Pancreas (tissue), 10 donors: ENCODE results near the gene FAM193A. TPM values are rescaled to one million over a fixed set of nuclear protein-coding genes. Genes with fewer than 3 reads are reported as not detected.

Experiments used
- ATAC-seq, 4 donors: fragments of 200-7000 bp; cut with Tn5 transposase; one replicate each; pipeline versions ENCODE4 v1.8.0 to v1.9.1; 2020; ENCODE audit warnings: mild to moderate bottlenecking in 4 of 4, moderate library complexity in 4 of 4
- DNase-seq, 6 donors: peaks; one replicate each; pipeline ENCODE4 v3.0.0-alpha.2; 2020
- FAIRE-seq: peaks from 2 replicates; lab custom pipeline; 2012; peaks lifted over from hg19 to GRCh38; lab: Jason Lieb, UNC
- H3K27ac ChIP-seq, 4 donors: fragments of 200-600 bp; sonication (generic); 1 replicate in 3 of 4; 2 replicates in 1 of 4; pipeline versions ENCODE4 v1.5.0 to v1.8.0; 2020
- H3K27me3 ChIP-seq, 4 donors: fragments of 200-600 bp; one replicate each; pipeline ENCODE4 v1.8.0; 2021
- H3K36me3 ChIP-seq, 3 donors: fragments of 200-600 bp; sonication (generic) in 1 of 3; one replicate each; pipeline versions ENCODE4 v1.5.0 to v1.8.0; 2020 to 2021
- H3K4me1 ChIP-seq, 3 donors: fragments of 200-600 bp; one replicate each; pipeline ENCODE4 v1.8.0; 2021
- H3K4me3 ChIP-seq, 4 donors: fragments of 200-600 bp; sonication (generic) in 2 of 4; one replicate each; pipeline versions ENCODE4 v1.5.0 to v1.8.0; 2020 to 2021
- H3K9me3 ChIP-seq, 4 donors: fragments of 200-600 bp; one replicate each; pipeline ENCODE4 v1.8.0; 2021
- CTCF ChIP-seq, 4 donors: fragments of 200-600 bp; sonication (generic) in 3 of 4; IDR thresholded peaks; one replicate each; pipeline versions ENCODE4 v1.5.0 to v1.8.0; 2021; ENCODE audit warnings: antibody characterized with exemption in 4 of 4
- WGBS, 2 donors: extraction: QIAGEN DNeasy Blood & Tissue Kit; methylation state at CpG; one replicate each; pipeline ENCODE4 v1.1.7; 2013; 5-methylcytosine and 5-hydroxymethylcytosine counted together
- intact Hi-C, 3 donors: fragments of 100-400 bp; cut with DNase I; formaldehyde crosslinking; loops; one replicate each; pipeline versions ENCODE4 v1.11.1 to v1.14.2; 2022
- polyA plus RNA-seq, 2 donors: library from polyadenylated mRNA; stranded (reverse); fragments of 200-250 nt; gene quantifications; one replicate each; pipeline ENCODE4 v1.2.3, GENCODE V29; 2013
- total RNA-seq, 6 donors: library from RNA; stranded (reverse); fragmentation: NEBNext Ultra II Directional in 4 of 6; extraction: Animal tissue kit (Norgen Biotek cat#: 25700) in 4 of 6; gene quantifications; one replicate each; pipeline versions ENCODE4 v1.2.1 to v1.2.4, GENCODE V29; 2021 to 2023
- donor health status: healthy with polysubstance abuse.
- donor health status: DM: no; HTN: no; CAD: no; lungs with moderate emphysema.
- donor health status: DM: no; HTN: no; CAD: no.
- donor health status: control.
- donor health status: control.
- donor health status: Bipolar disorder and iron deficiency.
- donor health status: DM: yes; HTN: yes; CAD: no.
- donor health status: DM: no; HTN: no; CAD: no.
- donor health status: DM: no; HTN: no; CAD: no.
- donor health status: DM: yes; HTN: yes; CAD: no.

FAM193A gene
- total and polyA plus RNA-seq, 8 donors, result 10.1 to 17.0 (median 10.7) TPM

GRCh38 chr4:2560167-2560566, 23.7 kb downstream of the FAM193A start:
- 95 to 97% methylated on average over 11 to 12 of the region's 12 CpGs for WGBS, 2 donors
- DNase-seq, result no peak
- Histone ChIP-seq H3K4me1 (no peaks in the 10 kb centered on the region), H3K27me3 (no peaks in the 10 kb centered on the region), H3K9me3 (no peaks in the 10 kb centered on the region), H3K27ac (no peak overlapping the region), H3K36me3 (no peaks in the 10 kb centered on the region), H3K4me3 (no peak overlapping the region)
- TF ChIP-seq CTCF (IDR thresholded peaks at IDR 0.05), result no peak
- intact Hi-C loops, result no loop called here
- no peak for FAIRE-seq
- no peak for ATAC-seq

GRCh38 chr4:2565533-2565932, 29.1 kb downstream of the FAM193A start:
- ATAC-seq (no peak), FAIRE-seq (no peak)

GRCh38 chr4:2570036-2570435, 33.6 kb downstream of the FAM193A start:
- intact Hi-C loops, result no loop called here
- Histone ChIP-seq H3K27ac (no peak overlapping the region), H3K4me3 (no peak overlapping the region), H3K27me3 (no peaks in the 10 kb centered on the region), H3K4me1 (peaks cover 0 to 11% (median 0%) of the 10 kb centered on the region in 3 donors), H3K9me3 (no peaks in the 10 kb centered on the region), H3K36me3 (no peaks in the 10 kb centered on the region)
- TF ChIP-seq CTCF (IDR thresholded peaks at IDR 0.05), result no peak
- FAIRE-seq (no peak), DNase-seq (no peak), ATAC-seq (no peak)
- 92 to 93% methylated on average over 4 of the region's 4 CpGs for WGBS, 2 donors

More at GRCh38 chr4:2565533-2565932, 29.1 kb downstream of the FAM193A start:
- DNase-seq, result no peak
- TF ChIP-seq CTCF (IDR thresholded peaks at IDR 0.05), result no peak
- WGBS, 2 donors, result 85 to 91% methylated on average over 4 of the region's 4 CpGs
- H3K36me3 ChIP-seq, result no peaks in the 10 kb centered on the region
- H3K4me1 ChIP-seq, result peaks cover 0 to 8% (median 0%) of the 10 kb centered on the region in 3 donors
- H3K9me3 ChIP-seq, result no peaks in the 10 kb centered on the region
- H3K27ac ChIP-seq, result no peak overlapping the region
- H3K4me3 ChIP-seq, result no peak overlapping the region
- H3K27me3 ChIP-seq, result no peaks in the 10 kb centered on the region
- intact Hi-C loops, result no loop called here

GRCh38 chr4:2570551-2571222, 34.2 kb downstream of the FAM193A start:
- peak overlapping the region in 1 of 4 donors; percentile 44 for H3K27ac ChIP-seq
- H3K4me3 ChIP-seq, result no peak overlapping the region
- peak in 3 of 4 donors; percentile 38 to 56 (median 53) for ATAC-seq
- no peak for FAIRE-seq
- WGBS, 2 donors, result 79 to 84% methylated on average over 11 of the region's 11 CpGs
- no peak for DNase-seq
- intact Hi-C loops, result no loop called here
- H3K27me3 ChIP-seq, result no peaks in the 10 kb centered on the region
- H3K9me3 ChIP-seq, result no peaks in the 10 kb centered on the region
- H3K36me3 ChIP-seq, result no peaks in the 10 kb centered on the region
- peaks cover 0 to 11% (median 0%) of the 10 kb centered on the region in 3 donors for H3K4me1 ChIP-seq
- no peak for TF ChIP-seq CTCF (IDR thresholded peaks at IDR 0.05)

GRCh38 chr4:2572076-2572475, 35.6 kb downstream of the FAM193A start:
- Histone ChIP-seq H3K4me1 (peaks cover 0 to 11% (median 9%) of the 10 kb centered on the region in 3 donors), H3K9me3 (no peaks in the 10 kb centered on the region), H3K27ac (no peak overlapping the region), H3K36me3 (no peaks in the 10 kb centered on the region), H3K4me3 (no peak overlapping the region), H3K27me3 (no peaks in the 10 kb centered on the region)
- no peak for FAIRE-seq
- ATAC-seq, result no peak
- no peak for DNase-seq
- WGBS, 2 donors, result 89 to 90% methylated on average over 12 of the region's 12 CpGs
- no peak for TF ChIP-seq CTCF (IDR thresholded peaks at IDR 0.05)
- intact Hi-C loops, result no loop called here
